H9 (cell line): ENCODE measurements around the gene B3GNT5. TPM values are rescaled to one million over a fixed set of nuclear protein-coding genes. Genes with fewer than 3 reads are reported as not detected.

Experiments used
- DNase-seq: peaks from one replicate; pipeline ENCODE4 v3.0.0-alpha.2; 2017
- H2AFZ ChIP-seq: one replicate; pipeline ENCODE4 v1.6.1; 2013; ENCODE audit warnings: mild to moderate bottlenecking, low read length, control low read depth, moderate library complexity
- H2AK5ac ChIP-seq: 2 replicates; pipeline ENCODE4 v1.6.1; 2013; ENCODE audit warnings: low read length, control low read depth, mixed read lengths; ENCODE audit not compliant: insufficient read length
- H2BK120ac ChIP-seq: one replicate; pipeline ENCODE4 v1.6.1; 2013; ENCODE audit warnings: low read depth, mild to moderate bottlenecking, low read length, control low read depth, inconsistent platforms; ENCODE audit not compliant: poor library complexity, severe bottlenecking
- H2BK12ac ChIP-seq: 2 replicates; pipeline ENCODE4 v1.6.1; 2013; ENCODE audit warnings: low read length, control low read depth, mixed read lengths, low read depth; ENCODE audit not compliant: insufficient read length
- H2BK15ac ChIP-seq: 2 replicates; pipeline ENCODE4 v1.6.1; 2013; ENCODE audit warnings: low read depth, low read length, control low read depth
- H2BK20ac ChIP-seq: one replicate; pipeline ENCODE4 v1.6.1; 2013; ENCODE audit warnings: low read depth, mild to moderate bottlenecking, low read length, control low read depth, inconsistent platforms; ENCODE audit not compliant: poor library complexity, severe bottlenecking
- H2BK5ac ChIP-seq: 2 replicates; pipeline ENCODE4 v1.6.1; 2013; ENCODE audit warnings: low read length, control low read depth, mixed read lengths; ENCODE audit not compliant: insufficient read length
- H3K14ac ChIP-seq: 2 replicates; pipeline ENCODE4 v1.6.1; 2013; ENCODE audit warnings: low read length, control low read depth; ENCODE audit not compliant: insufficient read depth
- H3K18ac ChIP-seq: 2 replicates; pipeline ENCODE4 v1.6.1; 2013; ENCODE audit warnings: low read depth, mild to moderate bottlenecking, mixed read lengths, low read length, control low read depth; ENCODE audit not compliant: insufficient read length
- H3K23ac ChIP-seq: 2 replicates; pipeline ENCODE4 v1.6.1; 2013; ENCODE audit warnings: low read length, control low read depth, mixed read lengths, low read depth; ENCODE audit not compliant: insufficient read length
- H3K23me2 ChIP-seq: 2 replicates; pipeline ENCODE4 v1.6.1; 2013; ENCODE audit warnings: low read depth, mild to moderate bottlenecking, mixed read lengths, low read length, control low read depth; ENCODE audit not compliant: insufficient read length, poor library complexity, severe bottlenecking
- H3K27ac ChIP-seq: 2 replicates; pipeline ENCODE4 v1.5.1; 2013; ENCODE audit warnings: low read length, control low read depth, mixed read lengths, low read depth; ENCODE audit not compliant: insufficient read length
- H3K27me3 ChIP-seq: 2 replicates; pipeline ENCODE4 v1.6.1; 2013; ENCODE audit warnings: low read length, control low read depth, inconsistent platforms; ENCODE audit not compliant: insufficient read depth
- H3K4ac ChIP-seq: 2 replicates; pipeline ENCODE4 v1.6.1; 2013; ENCODE audit warnings: low read depth, mild to moderate bottlenecking, control low read depth, inconsistent platforms, low read length, moderate library complexity
- H3K4me1 ChIP-seq: 2 replicates; pipeline ENCODE4 v1.6.1; 2013; ENCODE audit warnings: low read length, control low read depth, inconsistent platforms; ENCODE audit not compliant: insufficient read depth
- H3K4me2 ChIP-seq: 2 replicates; pipeline ENCODE4 v1.6.1; 2013; ENCODE audit warnings: low read length, control low read depth, mixed read lengths; ENCODE audit not compliant: insufficient read length, insufficient read depth
- H3K56ac ChIP-seq: 2 replicates; pipeline ENCODE4 v1.6.1; 2013; ENCODE audit warnings: low read depth, mild to moderate bottlenecking, mixed read lengths, low read length, control low read depth; ENCODE audit not compliant: insufficient read length
- H3K79me1 ChIP-seq: 2 replicates; pipeline ENCODE4 v1.6.1; 2013; ENCODE audit warnings: low read depth, mild to moderate bottlenecking, moderate library complexity, low read length, control low read depth, inconsistent platforms; ENCODE audit not compliant: insufficient read depth, poor library complexity, severe bottlenecking
- H3K79me2 ChIP-seq: 2 replicates; pipeline ENCODE4 v1.6.1; 2013; ENCODE audit warnings: low read length, control low read depth, inconsistent platforms; ENCODE audit not compliant: insufficient read depth
- H3K9ac ChIP-seq: 2 replicates; pipeline ENCODE4 v1.6.1; 2013; ENCODE audit warnings: low read length, control low read depth, mixed read lengths; ENCODE audit not compliant: insufficient read length; ENCODE audit errors: extremely low read depth
- H3K9me3 ChIP-seq: one replicate; pipeline ENCODE4 v1.6.1; 2013; ENCODE audit warnings: low read depth, low read length, inconsistent platforms; ENCODE audit not compliant: control insufficient read depth
- H3T11ph ChIP-seq: one replicate; pipeline ENCODE4 v1.6.1; 2013; ENCODE audit warnings: mild to moderate bottlenecking, low read length, control low read depth, inconsistent platforms
- H4K20me1 ChIP-seq: one replicate; pipeline ENCODE4 v1.6.1; 2013; ENCODE audit not compliant: control insufficient read depth, insufficient read length, insufficient read depth
- H4K5ac ChIP-seq: 2 replicates; pipeline ENCODE4 v1.6.1; 2013; ENCODE audit warnings: low read depth, mild to moderate bottlenecking, mixed read lengths, low read length, control low read depth; ENCODE audit not compliant: insufficient read length
- H4K8ac ChIP-seq: replicated peaks from 2 replicates; pipeline ENCODE4 v1.6.1; 2013; ENCODE audit warnings: low read length, control low read depth, mixed read lengths, low read depth; ENCODE audit not compliant: insufficient read length
- H4K91ac ChIP-seq: 2 replicates; pipeline ENCODE4 v1.6.1; 2013; ENCODE audit warnings: low read depth, mild to moderate bottlenecking, moderate library complexity, mixed read lengths, low read length, control low read depth; ENCODE audit not compliant: insufficient read length
- H3K27ac Mint-ChIP-seq, 3 experiments: 2 replicates in 2 of 3; 3 replicates in 1 of 3; pipeline ENCODE4 v1.8.0; 2020 to 2021; ENCODE audit warnings: mixed read lengths in 3 of 3, mild to moderate bottlenecking in 1 of 3, moderate library complexity in 1 of 3
- H3K27me3 Mint-ChIP-seq: 2 replicates; pipeline ENCODE4 v1.8.0; 2021; ENCODE audit warnings: low read depth, mild to moderate bottlenecking, moderate library complexity, mixed read lengths
- H3K36me3 Mint-ChIP-seq, 3 experiments: 2 replicates in 2 of 3; 3 replicates in 1 of 3; pipeline ENCODE4 v1.8.0; 2020 to 2021; ENCODE audit warnings: low read depth in 3 of 3, mixed read lengths in 3 of 3; ENCODE audit not compliant: insufficient read depth in 1 of 3
- H3K4me1 Mint-ChIP-seq, 2 experiments: 2 replicates each; pipeline ENCODE4 v1.8.0; 2020; ENCODE audit warnings: mixed read lengths in 2 of 2
- H3K4me3 Mint-ChIP-seq, 2 experiments: 2 replicates in 1 of 2; 3 replicates in 1 of 2; pipeline ENCODE4 v1.8.0; 2020 to 2021; ENCODE audit warnings: mild to moderate bottlenecking in 2 of 2, mixed read lengths in 2 of 2, moderate library complexity in 1 of 2
- H3K9me3 Mint-ChIP-seq, 2 experiments: 2 replicates in 1 of 2; 3 replicates in 1 of 2; pipeline ENCODE4 v1.8.0; 2020; ENCODE audit warnings: mild to moderate bottlenecking in 2 of 2, mixed read lengths in 2 of 2, moderate library complexity in 1 of 2
- CTCF ChIP-seq: fragments of 200-600 bp; sonication (generic); conservative IDR thresholded peaks from 3 replicates; pipeline ENCODE4 v1.8.0; 2021; ENCODE audit warnings: antibody characterized with exemption, mild to moderate bottlenecking
- WGBS: extraction: QIAGEN DNeasy Blood & Tissue Kit; methylation state at CpG from one replicate; pipeline ENCODE4 v1.1.7; 2013; ENCODE audit warnings: missing lambda C conversion rate, low lambda C conversion rate, mixed read lengths; ENCODE audit not compliant: insufficient read length; ENCODE audit errors: extremely low coverage; 5-methylcytosine and 5-hydroxymethylcytosine counted together
- total RNA-seq: library from RNA; stranded (reverse); gene quantifications from 2 replicates; pipeline ENCODE4 v1.2.1, GENCODE V29; 2021

B3GNT5 gene
- total RNA-seq, 1 experiment from 2014 or later = 7.3 TPM

GRCh38 chr3:183300996-183301562 lies 48.0 kb downstream of the B3GNT5 start:
- H3K14ac ChIP-seq = no peak overlapping the region
- no peak overlapping the region for H2BK12ac ChIP-seq
- H3K4me2 ChIP-seq = no peak overlapping the region
- no peak overlapping the region for H2BK5ac ChIP-seq
- H4K8ac ChIP-seq = no peak overlapping the region
- H3K56ac ChIP-seq = no peak overlapping the region
- no peaks in the 10 kb centered on the region for H3K23me2 ChIP-seq
- H3K18ac ChIP-seq = no peak overlapping the region
- H2AFZ ChIP-seq = no peak overlapping the region
- no peak overlapping the region for H3K27ac Mint-ChIP-seq
- H3K36me3 Mint-ChIP-seq = peaks cover 0 to 15% (median 9%) of the 10 kb centered on the region in 3 experiments; a peak in 6 of 7 replicates
- H3K79me1 ChIP-seq = no peaks in the 10 kb centered on the region
- no peak overlapping the region for H2BK20ac ChIP-seq
- no peak overlapping the region for H4K5ac ChIP-seq
- no peaks in the 10 kb centered on the region; the same call in 1 of the 2 replicates for H3K27me3 Mint-ChIP-seq
- H3K27ac ChIP-seq = no peak overlapping the region
- no peak overlapping the region for H3K4ac ChIP-seq
- H3K27me3 ChIP-seq = no peaks in the 10 kb centered on the region
- no peak overlapping the region for H4K91ac ChIP-seq
- H2BK15ac ChIP-seq = no peak overlapping the region
- no peak for TF ChIP-seq CTCF
- H2AK5ac ChIP-seq = no peak overlapping the region
- H3K4me1 Mint-ChIP-seq = peaks cover 20% of the 10 kb centered on the region in 2 experiments
- no peak overlapping the region for H2BK120ac ChIP-seq
- no peak overlapping the region for H3K4me3 Mint-ChIP-seq
- WGBS = no CpG with 5 or more reads among the region's 6 CpGs
- no peak overlapping the region for H3T11ph ChIP-seq
- no peaks in the 10 kb centered on the region for H4K20me1 ChIP-seq
- no peak overlapping the region for H3K9ac ChIP-seq
- no peak overlapping the region for H3K23ac ChIP-seq
- no peak for DNase-seq
- no peaks in the 10 kb centered on the region for H3K9me3 ChIP-seq
- H3K4me1 ChIP-seq = peaks cover 6% of the 10 kb centered on the region
- H3K79me2 ChIP-seq = no peaks in the 10 kb centered on the region
- no peaks in the 10 kb centered on the region for H3K9me3 Mint-ChIP-seq
